Measurements from ENCODE around the gene TOLLIP. TPM values are rescaled to one million over a fixed set of nuclear protein-coding genes. Genes with fewer than 3 reads are reported as not detected.

The TOLLIP gene
- total and polyA plus RNA-seq, 9 of the 15 experiments (the other 6 are each of a cell fraction or from before 2014, with no cell fraction given), result 0.23 to 22.8 (median 7.1) TPM

GRCh38 chr11:1262172-1263006 is 47.0 kb downstream of the TOLLIP start (continued):
- TF ChIP-seq ATF1 (CRISPR knock-in tag; IDR thresholded peaks at IDR 0.05), result peak; percentile 49; the same call in 1 of the 2 replicates
- TF ChIP-seq ATF1 (tag; IDR thresholded peaks at IDR 0.05), result peak; percentile 95
- peak; percentile 91 for TF ChIP-seq NCOA1 (IDR thresholded peaks at IDR 0.05; ENCODE audit: low read depth)
- TF ChIP-seq POLR2G (IDR thresholded peaks at IDR 0.05; ENCODE audit: low read depth, low read length), result peak; percentile 81
- peak; percentile 63; the same call in 1 of the 2 replicates for TF ChIP-seq ZBTB33 (CRISPR knock-in tag; IDR thresholded peaks at IDR 0.05)
- TF ChIP-seq ZKSCAN8 (CRISPR knock-in tag; IDR thresholded peaks at IDR 0.05), result no peak
- TF ChIP-seq NBN (IDR thresholded peaks at IDR 0.05; ENCODE audit: low read depth), result no peak
- TF ChIP-seq STAT6 (CRISPR knock-in tag; IDR thresholded peaks at IDR 0.05), result no peak
- peak; percentile 97 for TF ChIP-seq USF1 (CRISPR knock-in tag; IDR thresholded peaks at IDR 0.05)
- no peak for TF ChIP-seq SRSF7 (optimal IDR thresholded peaks at IDR 0.05; ENCODE audit: low read depth, low read length)
- TF ChIP-seq HMGN3 (IDR thresholded peaks at IDR 0.05; ENCODE audit: borderline replicate concordance, extremely low read depth, insufficient read length, low read depth, low read length), result peak; percentile 84
- peak; percentile 54; the same call in 1 of the 2 replicates for TF ChIP-seq HCFC1 (IDR thresholded peaks at IDR 0.05; ENCODE audit: low read depth, low read length)
- TF ChIP-seq, protein P1, sequence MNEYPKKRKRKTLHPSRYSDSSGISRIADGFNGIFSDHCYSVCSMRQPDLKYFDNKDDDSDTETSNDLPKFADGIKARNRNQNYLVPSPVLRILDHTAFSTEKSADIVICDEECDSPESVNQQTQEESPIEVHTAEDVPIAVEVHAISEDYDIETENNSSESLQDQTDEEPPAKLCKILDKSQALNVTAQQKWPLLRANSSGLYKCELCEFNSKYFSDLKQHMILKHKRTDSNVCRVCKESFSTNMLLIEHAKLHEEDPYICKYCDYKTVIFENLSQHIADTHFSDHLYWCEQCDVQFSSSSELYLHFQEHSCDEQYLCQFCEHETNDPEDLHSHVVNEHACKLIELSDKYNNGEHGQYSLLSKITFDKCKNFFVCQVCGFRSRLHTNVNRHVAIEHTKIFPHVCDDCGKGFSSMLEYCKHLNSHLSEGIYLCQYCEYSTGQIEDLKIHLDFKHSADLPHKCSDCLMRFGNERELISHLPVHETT (CRISPR knock-in tag; conservative IDR thresholded peaks at IDR 0.05 in 1 of 2, IDR thresholded peaks at IDR 0.05 in 1 of 2), result no peak

Data from K562 (cell line).